HepG2 (cell line): ENCODE results near the gene PGPEP1. TPM values are rescaled to one million over a fixed set of nuclear protein-coding genes. Genes with fewer than 3 reads are reported as not detected.

Experiments
- ATRX ChIP-seq: sonication (generic); formaldehyde crosslinking; IDR thresholded peaks from 2 replicates; pipeline ENCODE4 v1.4.0; 2020; ENCODE audit warnings: missing genetic modification reagents, borderline replicate concordance
- HDAC1 ChIP-seq: sonication (generic); formaldehyde crosslinking; IDR thresholded peaks from 2 replicates; pipeline ENCODE4 v1.5.1; 2020; ENCODE audit warnings: mild to moderate bottlenecking, missing genetic modification reagents
- JUND ChIP-seq: sonication (generic); formaldehyde crosslinking; IDR thresholded peaks from 2 replicates; pipeline ENCODE4 v1.8.0; 2022; ENCODE audit warnings: mild to moderate bottlenecking, missing genetic modification reagents
- MAFF ChIP-seq: IDR thresholded peaks from 2 replicates; pipeline ENCODE4 v1.6.1; 2011; ENCODE audit warnings: low read depth, low read length, improper control_type of control experiment
- MAX ChIP-seq: IDR thresholded peaks from 2 replicates; pipeline ENCODE4 v1.6.1; 2012; ENCODE audit warnings: inconsistent platforms
- MYNN ChIP-seq: sonication (generic); formaldehyde crosslinking; IDR thresholded peaks from 2 replicates; pipeline ENCODE4 v1.4.0; 2020; ENCODE audit warnings: mild to moderate bottlenecking, low read depth, missing genetic modification reagents
- POLR2AphosphoS5 ChIP-seq: IDR thresholded peaks from 2 replicates; pipeline ENCODE4 v1.6.1; 2012; ENCODE audit warnings: low read depth, low read length
- SMAD1 ChIP-seq: sonication (generic); formaldehyde crosslinking; IDR thresholded peaks from 2 replicates; pipeline ENCODE4 v1.4.0; 2020; ENCODE audit warnings: missing genetic modification reagents, low read depth, mild to moderate bottlenecking, borderline replicate concordance
- ZFY ChIP-seq: sonication (generic); formaldehyde crosslinking; IDR thresholded peaks from 2 replicates; pipeline ENCODE4 v1.4.0; 2020; ENCODE audit warnings: missing genetic modification reagents
- ZFYVE20 ChIP-seq: sonication (generic); formaldehyde crosslinking; IDR thresholded peaks from 2 replicates; pipeline ENCODE4 v1.8.0; 2023; ENCODE audit warnings: low read depth, mild to moderate bottlenecking, moderate library complexity, missing genetic modification reagents, borderline replicate concordance
- ZNF180 ChIP-seq: sonication (generic); formaldehyde crosslinking; IDR thresholded peaks from 2 replicates; pipeline ENCODE4 v1.4.0; 2020; ENCODE audit warnings: low read depth, missing genetic modification reagents, borderline replicate concordance
- ZNF329 ChIP-seq: sonication (generic); formaldehyde crosslinking; IDR thresholded peaks from 2 replicates; pipeline ENCODE4 v1.9.0; 2021; ENCODE audit warnings: low read depth, mild to moderate bottlenecking, missing genetic modification reagents
- ZNF691 ChIP-seq: sonication (generic); formaldehyde crosslinking; IDR thresholded peaks from 2 replicates; pipeline ENCODE4 v1.4.0; 2020; ENCODE audit warnings: missing genetic modification reagents, low read depth, mild to moderate bottlenecking, borderline replicate concordance
- ZNF740 ChIP-seq: sonication (generic); formaldehyde crosslinking; IDR thresholded peaks from 2 replicates; pipeline ENCODE4 v1.4.0; 2020; ENCODE audit warnings: missing genetic modification reagents
- ZSCAN20 ChIP-seq: sonication (generic); formaldehyde crosslinking; IDR thresholded peaks from 2 replicates; pipeline ENCODE4 v1.4.0; 2020; ENCODE audit warnings: missing genetic modification reagents, mild to moderate bottlenecking, borderline replicate concordance
- ZSCAN21 ChIP-seq: sonication (generic); formaldehyde crosslinking; IDR thresholded peaks from 2 replicates; pipeline ENCODE4 v1.8.0; 2022; ENCODE audit warnings: mild to moderate bottlenecking, missing genetic modification reagents, moderate library complexity, borderline replicate concordance
- polyA plus RNA-seq, 8 experiments: library from polyadenylated mRNA; depleted of rRNA in 3 of 8; stranded (reverse) in 7 of 8; unstranded in 1 of 8; fragments of >200 nt; fragmentation: Illumina TruSeq in 4 of 8; extraction: Trizol in 4 of 8; gene quantifications; 2 replicates each; pipeline versions ENCODE4 v1.2.1 to v1.2.3, GENCODE V29; 2011 to 2016; ENCODE audit warnings: low read depth in 4 of 8, missing spikeins in 1 of 8, mixed read lengths in 1 of 8; ENCODE audit not compliant: insufficient read depth in 1 of 8
- total RNA-seq, 5 experiments: library from RNA; depleted of rRNA; stranded (reverse); fragments of >200 nt; fragmentation: Illumina TruSeq; extraction: Trizol; gene quantifications; 2 replicates each; pipeline ENCODE4 v1.2.3, GENCODE V29; 2016; ENCODE audit warnings: low read depth in 1 of 5
- TF ChIP-seq, protein P1 (sequence below): sonication (generic); formaldehyde crosslinking; IDR thresholded peaks from 2 replicates; pipeline ENCODE4 v1.4.0; 2020; ENCODE audit warnings: missing genetic modification reagents
- TF ChIP-seq, protein P2 (sequence below): sonication (generic); IDR thresholded peaks from 2 replicates; pipeline ENCODE4 v1.6.1; 2016; ENCODE audit warnings: low read depth, borderline replicate concordance
- TF ChIP-seq, protein P3 (sequence below): sonication (generic); formaldehyde crosslinking; IDR thresholded peaks from 2 replicates; pipeline ENCODE4 v1.5.0; 2020; ENCODE audit warnings: mild to moderate bottlenecking, missing genetic modification reagents, moderate library complexity

Gene PGPEP1
- total and polyA plus RNA-seq, 2 of the 13 experiments (the other 11 are each of a cell fraction or from before 2014, with no cell fraction given): 53.1 to 56.6 TPM

GRCh38 chr19:18340990-18341868, 831 bp downstream of the PGPEP1 start (continued):
- TF ChIP-seq SMAD1 (CRISPR knock-in tag): peak; percentile 74; the same call in 1 of the 2 replicates
- TF ChIP-seq JUND: no peak
- TF ChIP-seq POLR2AphosphoS5: peak; percentile 65; the same call in 1 of the 2 replicates
- no peak for TF ChIP-seq MAFF
- TF ChIP-seq HDAC1: peak; percentile 22; the same call in 1 of the 2 replicates
- TF ChIP-seq ATRX (CRISPR knock-in tag): no peak
- no peak for TF ChIP-seq ZNF180
- TF ChIP-seq ZFY (CRISPR knock-in tag): peak; percentile 46; the same call in 1 of the 2 replicates
- TF ChIP-seq, protein P1, sequence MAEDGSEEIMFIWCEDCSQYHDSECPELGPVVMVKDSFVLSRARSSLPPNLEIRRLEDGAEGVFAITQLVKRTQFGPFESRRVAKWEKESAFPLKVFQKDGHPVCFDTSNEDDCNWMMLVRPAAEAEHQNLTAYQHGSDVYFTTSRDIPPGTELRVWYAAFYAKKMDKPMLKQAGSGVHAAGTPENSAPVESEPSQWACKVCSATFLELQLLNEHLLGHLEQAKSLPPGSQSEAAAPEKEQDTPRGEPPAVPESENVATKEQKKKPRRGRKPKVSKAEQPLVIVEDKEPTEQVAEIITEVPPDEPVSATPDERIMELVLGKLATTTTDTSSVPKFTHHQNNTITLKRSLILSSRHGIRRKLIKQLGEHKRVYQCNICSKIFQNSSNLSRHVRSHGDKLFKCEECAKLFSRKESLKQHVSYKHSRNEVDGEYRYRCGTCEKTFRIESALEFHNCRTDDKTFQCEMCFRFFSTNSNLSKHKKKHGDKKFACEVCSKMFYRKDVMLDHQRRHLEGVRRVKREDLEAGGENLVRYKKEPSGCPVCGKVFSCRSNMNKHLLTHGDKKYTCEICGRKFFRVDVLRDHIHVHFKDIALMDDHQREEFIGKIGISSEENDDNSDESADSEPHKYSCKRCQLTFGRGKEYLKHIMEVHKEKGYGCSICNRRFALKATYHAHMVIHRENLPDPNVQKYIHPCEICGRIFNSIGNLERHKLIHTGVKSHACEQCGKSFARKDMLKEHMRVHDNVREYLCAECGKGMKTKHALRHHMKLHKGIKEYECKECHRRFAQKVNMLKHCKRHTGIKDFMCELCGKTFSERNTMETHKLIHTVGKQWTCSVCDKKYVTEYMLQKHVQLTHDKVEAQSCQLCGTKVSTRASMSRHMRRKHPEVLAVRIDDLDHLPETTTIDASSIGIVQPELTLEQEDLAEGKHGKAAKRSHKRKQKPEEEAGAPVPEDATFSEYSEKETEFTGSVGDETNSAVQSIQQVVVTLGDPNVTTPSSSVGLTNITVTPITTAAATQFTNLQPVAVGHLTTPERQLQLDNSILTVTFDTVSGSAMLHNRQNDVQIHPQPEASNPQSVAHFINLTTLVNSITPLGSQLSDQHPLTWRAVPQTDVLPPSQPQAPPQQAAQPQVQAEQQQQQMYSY (CRISPR knock-in tag): 0 out of 2 replicates have a peak, but pooled peaks have one; percentile 29
- no peak for TF ChIP-seq ZSCAN21 (CRISPR knock-in tag)
- no peak for TF ChIP-seq MYNN
- no peak for TF ChIP-seq ZNF329 (CRISPR knock-in tag)
- peak; percentile 87 for TF ChIP-seq MAX
- TF ChIP-seq ZFYVE20: no peak
- peak; percentile 1; the same call in 1 of the 2 replicates for TF ChIP-seq ZSCAN20 (CRISPR knock-in tag)
- TF ChIP-seq, protein P2, sequence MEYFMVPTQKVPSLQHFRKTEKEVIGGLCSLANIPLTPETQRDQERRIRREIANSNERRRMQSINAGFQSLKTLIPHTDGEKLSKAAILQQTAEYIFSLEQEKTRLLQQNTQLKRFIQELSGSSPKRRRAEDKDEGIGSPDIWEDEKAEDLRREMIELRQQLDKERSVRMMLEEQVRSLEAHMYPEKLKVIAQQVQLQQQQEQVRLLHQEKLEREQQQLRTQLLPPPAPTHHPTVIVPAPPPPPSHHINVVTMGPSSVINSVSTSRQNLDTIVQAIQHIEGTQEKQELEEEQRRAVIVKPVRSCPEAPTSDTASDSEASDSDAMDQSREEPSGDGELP: peak; percentile 50; the same call in 1 of the 2 replicates
- peak; percentile 59; the same call in 1 of the 2 replicates for TF ChIP-seq ZNF691
- peak; percentile 84 for TF ChIP-seq ZNF740 (CRISPR knock-in tag)
- TF ChIP-seq, protein P3, sequence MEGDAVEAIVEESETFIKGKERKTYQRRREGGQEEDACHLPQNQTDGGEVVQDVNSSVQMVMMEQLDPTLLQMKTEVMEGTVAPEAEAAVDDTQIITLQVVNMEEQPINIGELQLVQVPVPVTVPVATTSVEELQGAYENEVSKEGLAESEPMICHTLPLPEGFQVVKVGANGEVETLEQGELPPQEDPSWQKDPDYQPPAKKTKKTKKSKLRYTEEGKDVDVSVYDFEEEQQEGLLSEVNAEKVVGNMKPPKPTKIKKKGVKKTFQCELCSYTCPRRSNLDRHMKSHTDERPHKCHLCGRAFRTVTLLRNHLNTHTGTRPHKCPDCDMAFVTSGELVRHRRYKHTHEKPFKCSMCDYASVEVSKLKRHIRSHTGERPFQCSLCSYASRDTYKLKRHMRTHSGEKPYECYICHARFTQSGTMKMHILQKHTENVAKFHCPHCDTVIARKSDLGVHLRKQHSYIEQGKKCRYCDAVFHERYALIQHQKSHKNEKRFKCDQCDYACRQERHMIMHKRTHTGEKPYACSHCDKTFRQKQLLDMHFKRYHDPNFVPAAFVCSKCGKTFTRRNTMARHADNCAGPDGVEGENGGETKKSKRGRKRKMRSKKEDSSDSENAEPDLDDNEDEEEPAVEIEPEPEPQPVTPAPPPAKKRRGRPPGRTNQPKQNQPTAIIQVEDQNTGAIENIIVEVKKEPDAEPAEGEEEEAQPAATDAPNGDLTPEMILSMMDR (CRISPR knock-in tag): peak; percentile 14; the same call in 1 of the 2 replicates
